Mesenteric fat pad (tissue), 1 donor: ENCODE data around the gene POTEH. TPM values are rescaled to one million over a fixed set of nuclear protein-coding genes. Genes with fewer than 3 reads are reported as not detected.
"Not testable (repeated sequence)": the region's sequence is repeated elsewhere in the genome, so short reads cannot be mapped to it uniquely, and the experiment has no call there.

Experiments used
- DNase-seq: peaks from one replicate; pipeline ENCODE4 v3.0.0-alpha.2; 2020; ENCODE audit warnings: low spot score
- total RNA-seq: library from RNA; stranded (reverse); fragmentation: NEBNext Ultra II Directional; extraction: Animal tissue kit (Norgen Biotek cat#: 25700); gene quantifications from one replicate; pipeline ENCODE4 v1.2.1, GENCODE V29; 2021
- donor health status: DM: yes; HTN: yes; CAD: no.

Gene POTEH
- total RNA-seq, 1 donor from 2014 or later: not detected

GRCh38 chr22:15734411-15734810, 44.6 kb downstream of the POTEH start:
- not testable (repeated sequence) for DNase-seq

- DNase-seq: peak; percentile 88
These were observed 48.5 kb downstream of the POTEH start for GRCh38 chr22:15738157-15738908.

- not testable (repeated sequence) for DNase-seq
These were observed 49.1 kb downstream of the POTEH start for GRCh38 chr22:15738909-15739391.

GRCh38 chr22:15747636-15748323, 58.0 kb downstream of the POTEH start:
- DNase-seq: not testable (repeated sequence)

GRCh38 chr22:15749181-15749970, 59.5 kb downstream of the POTEH start:
- not testable (repeated sequence) for DNase-seq

- DNase-seq: not testable (repeated sequence)
These were observed 69.7 kb downstream of the POTEH start for GRCh38 chr22:15759443-15760097.

- DNase-seq: not testable (repeated sequence)
These were observed 70.7 kb downstream of the POTEH start for GRCh38 chr22:15760388-15761150.

- DNase-seq: not testable (repeated sequence)
These were observed 71.4 kb downstream of the POTEH start for GRCh38 chr22:15761151-15761777.

GRCh38 chr22:15763559-15763958, 73.7 kb downstream of the POTEH start:
- DNase-seq: not testable (repeated sequence)

Other genes starting within 250 kb of the POTEH start
- gene OR11H1, start 161.8 kb upstream of the POTEH start, total RNA-seq: not detected